Activated CD4-positive, alpha-beta memory T cell treated with anti-CD3 and anti-CD28 coated beads, Interleukin-2, amount 10 ng/mL, durations not matched to agents 7 days and 5 days (primary cell): ENCODE measurements around the gene PIK3R2. TPM values are rescaled to one million over a fixed set of nuclear protein-coding genes. Genes with fewer than 3 reads are reported as not detected.
"Not testable (repeated sequence)": the region's sequence is repeated elsewhere in the genome, so short reads cannot be mapped to it uniquely, and the experiment has no call there.

Experiments
- CTCF ChIA-PET: fragments of 350-600 bp; sonication (Branson Sonifier 250); formaldehyde crosslinking; loops from one replicate; lab custom pipeline; 2021; ENCODE audit warnings: antibody characterized with exemption, inconsistent platforms; lab: Charles Lee
- POLR2A ChIA-PET: fragments of 350-600 bp; sonication (Branson Sonifier 250); formaldehyde crosslinking; loops from one replicate; lab custom pipeline; 2021; ENCODE audit warnings: antibody characterized with exemption; lab: Charles Lee
- DNase-seq: peaks from one replicate; pipeline ENCODE4 v3.0.0-alpha.2; 2020
- H3K27ac Mint-ChIP-seq: one replicate; pipeline ENCODE4 v1.8.0; 2021; ENCODE audit warnings: mild to moderate bottlenecking, mixed read lengths
- H3K27me3 Mint-ChIP-seq: one replicate; pipeline ENCODE4 v1.8.0; 2021; ENCODE audit warnings: mixed read lengths
- H3K36me3 Mint-ChIP-seq: one replicate; pipeline ENCODE4 v1.8.0; 2021; ENCODE audit warnings: low read depth, mixed read lengths
- H3K4me1 Mint-ChIP-seq: one replicate; pipeline ENCODE4 v1.8.0; 2021; ENCODE audit warnings: mixed read lengths
- H3K4me3 Mint-ChIP-seq: one replicate; pipeline ENCODE4 v1.8.0; 2021; ENCODE audit warnings: mild to moderate bottlenecking, mixed read lengths
- H3K9me3 Mint-ChIP-seq: one replicate; pipeline ENCODE4 v1.8.0; 2021; ENCODE audit warnings: mixed read lengths
- total RNA-seq, 2 experiments: library from RNA; stranded (reverse); gene quantifications; one replicate each; pipeline ENCODE4 v1.2.3, GENCODE V29; 2021

The PIK3R2 gene
- total RNA-seq = 10 to 100 TPM; 10.9 to 11.3 TPM

DNA sequence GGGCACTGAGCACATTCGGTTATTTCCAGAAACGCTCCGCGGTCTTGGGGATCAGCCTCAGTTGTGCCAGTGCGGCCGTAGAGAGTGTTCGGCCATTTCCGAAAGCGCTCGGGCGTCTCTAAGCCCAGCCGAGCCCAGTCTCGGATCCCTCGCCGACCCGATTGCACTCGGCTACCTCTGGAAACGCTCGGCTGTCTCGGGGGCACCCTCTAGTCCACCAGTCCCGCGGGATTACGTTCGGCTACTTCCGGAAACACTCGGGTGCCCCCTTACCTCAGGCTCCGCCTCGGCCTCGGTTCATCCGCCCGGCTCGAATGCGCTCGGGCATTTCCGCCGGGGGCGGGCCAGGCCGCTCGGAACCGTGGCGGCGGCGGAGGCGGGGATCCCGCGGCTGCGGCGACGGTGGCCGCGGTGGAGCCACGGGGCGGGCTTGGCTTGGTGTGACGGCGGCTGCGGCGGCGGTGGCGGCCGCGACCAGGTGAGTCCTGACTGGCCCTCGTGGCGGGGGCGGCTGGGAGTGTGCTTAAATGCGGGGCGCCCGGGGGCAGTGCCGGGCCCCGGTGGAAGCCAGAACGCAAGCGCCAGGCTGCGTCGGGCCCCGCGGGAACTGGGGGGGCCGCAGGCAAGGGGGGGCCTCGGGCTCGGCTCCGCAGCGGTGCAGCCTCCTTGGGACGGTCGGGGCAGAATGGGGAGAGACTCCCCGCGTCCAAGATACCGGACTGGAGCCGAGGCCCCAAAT lies at the start of gene PIK3R2:
TSS of gene PIK3R2 (plus strand) at position 347 of the 739 bp plus-strand sequence. CDS start 2,717 bp downstream, outside the sequence.
- no peaks in the 10 kb centered on the region for H3K9me3 Mint-ChIP-seq
- CTCF ChIA-PET = interaction anchor here (0.7 to 2.2 kb wide), 11 partner anchors 9 to 220 kb away, joined by 3 to 23 read pairs (median 5); partner anchors contain the start of genes CCDC124, IL12RB1 and LSM4
- no peaks in the 10 kb centered on the region for H3K27me3 Mint-ChIP-seq

DNA sequence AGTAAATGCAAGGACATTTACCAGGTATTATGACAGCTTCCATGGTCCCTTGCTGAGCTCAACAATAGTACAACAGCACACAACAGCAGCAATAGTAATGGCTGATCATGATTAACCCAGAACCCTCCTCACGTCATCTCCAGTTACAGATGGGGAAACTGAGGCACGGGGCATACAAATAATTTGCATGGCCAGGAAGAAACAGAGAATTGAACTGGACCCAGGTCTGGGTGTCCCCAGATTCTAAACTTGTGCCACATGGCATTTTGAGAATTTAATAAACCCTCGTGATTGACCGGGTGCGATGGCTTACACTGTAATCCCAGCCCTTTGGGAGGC lies 48.2 kb upstream of the PIK3R2 start:
- H3K4me1 Mint-ChIP-seq = peaks cover 22% of the 10 kb centered on the region
- H3K4me3 Mint-ChIP-seq = peak overlapping the region; percentile 51
- POLR2A ChIA-PET = interaction anchor here (0.7 to 1.0 kb wide), 2 partner anchors 18 to 53 kb away, joined by 3 read pairs; partner anchors contain the start of gene IL12RB1

More for the DNA sequence above, at the start of gene PIK3R2:
- H3K27ac Mint-ChIP-seq = peak within 1 kb of the TSS; percentile 98
- POLR2A ChIA-PET = interaction anchor here (0.7 to 2.4 kb wide), 13 partner anchors 8 to 264 kb away, joined by 3 to 28 read pairs (median 3); partner anchors contain the start of genes IL12RB1, JUND, MPV17L2 and RAB3A
- H3K4me1 Mint-ChIP-seq = peaks cover 42% of the 10 kb centered on the region
- peak within 1 kb of the TSS; percentile 77 for H3K4me3 Mint-ChIP-seq
- peaks cover 15% of the 10 kb centered on the region for H3K36me3 Mint-ChIP-seq
- DNase-seq = peak; percentile 100

DNA sequence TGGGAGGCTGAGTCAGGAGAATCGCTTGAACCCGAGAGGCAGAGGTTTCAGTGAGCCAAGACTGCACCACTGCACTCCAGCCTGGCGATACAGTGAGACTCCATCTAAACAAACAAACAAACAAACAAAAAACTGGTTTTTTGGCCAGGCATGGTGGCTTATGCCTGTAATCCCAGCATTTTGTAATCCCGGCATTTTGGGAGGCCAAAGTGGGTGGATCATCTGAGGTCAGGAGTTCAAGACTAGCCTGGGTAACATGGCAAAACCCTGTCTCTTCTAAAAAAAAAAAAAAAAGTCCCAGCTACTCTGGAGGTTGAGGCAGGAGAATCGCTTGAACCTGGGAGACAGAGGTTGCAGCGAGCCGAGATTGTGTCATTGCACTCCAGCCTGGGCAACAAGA lies 47.7 kb upstream of the PIK3R2 start:
- H3K27me3 Mint-ChIP-seq, H3K4me3 Mint-ChIP-seq, H3K36me3 Mint-ChIP-seq, POLR2A ChIA-PET, H3K27ac Mint-ChIP-seq, H3K9me3 Mint-ChIP-seq, DNase-seq: not testable (repeated sequence)
- H3K4me1 Mint-ChIP-seq = peaks cover 21% of the 10 kb centered on the region
- CTCF ChIA-PET = interaction anchor here (1.4 kb wide), 2 partner anchors 8 to 14 kb away, joined by 3 to 6 read pairs; no protein-coding TSS in a partner anchor

More for the DNA sequence above, 48.2 kb upstream of the PIK3R2 start:
- no peak for DNase-seq
- H3K9me3 Mint-ChIP-seq = no peaks in the 10 kb centered on the region
- no peak overlapping the region for H3K27ac Mint-ChIP-seq
- CTCF ChIA-PET = interaction anchor here (1.4 kb wide), 2 partner anchors 8 to 13 kb away, joined by 3 to 6 read pairs; no protein-coding TSS in a partner anchor
- peaks cover 7% of the 10 kb centered on the region for H3K27me3 Mint-ChIP-seq
- H3K36me3 Mint-ChIP-seq = no peaks in the 10 kb centered on the region

DNA sequence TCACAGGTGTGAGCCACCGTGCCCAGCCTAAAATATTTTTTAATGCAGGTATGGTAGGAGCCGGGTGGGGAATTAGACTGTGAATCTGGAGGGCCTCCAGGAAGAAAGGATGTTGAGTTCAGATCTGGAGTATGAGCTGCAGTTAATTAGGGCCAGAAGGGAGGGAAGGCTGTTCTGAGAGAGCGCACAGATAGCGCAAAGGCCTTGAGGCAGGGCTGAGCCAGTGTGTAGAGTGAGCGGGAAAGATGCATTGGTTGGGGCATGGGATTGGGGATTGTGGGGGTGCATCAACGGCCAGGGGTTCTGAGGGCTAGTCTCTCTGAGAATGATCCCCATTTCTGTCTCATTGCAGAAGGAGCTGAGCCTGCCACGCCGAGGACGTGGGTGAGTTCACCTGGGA lies 45.7 kb upstream of the PIK3R2 start:
- POLR2A ChIA-PET = interaction anchor here (1.3 kb wide), 1 partner anchor 12 kb away, joined by 3 read pairs; no protein-coding TSS in a partner anchor
- no peaks in the 10 kb centered on the region for H3K36me3 Mint-ChIP-seq
- peaks cover 7% of the 10 kb centered on the region for H3K27me3 Mint-ChIP-seq
- H3K9me3 Mint-ChIP-seq = no peaks in the 10 kb centered on the region
- no peak for DNase-seq
- peaks cover 30% of the 10 kb centered on the region for H3K4me1 Mint-ChIP-seq
- H3K4me3 Mint-ChIP-seq = no peak overlapping the region
- no peak overlapping the region for H3K27ac Mint-ChIP-seq
- CTCF ChIA-PET = interaction anchor here (5.3 kb wide), 1 partner anchor 16 kb away, joined by 24 read pairs; no protein-coding TSS in a partner anchor

DNA sequence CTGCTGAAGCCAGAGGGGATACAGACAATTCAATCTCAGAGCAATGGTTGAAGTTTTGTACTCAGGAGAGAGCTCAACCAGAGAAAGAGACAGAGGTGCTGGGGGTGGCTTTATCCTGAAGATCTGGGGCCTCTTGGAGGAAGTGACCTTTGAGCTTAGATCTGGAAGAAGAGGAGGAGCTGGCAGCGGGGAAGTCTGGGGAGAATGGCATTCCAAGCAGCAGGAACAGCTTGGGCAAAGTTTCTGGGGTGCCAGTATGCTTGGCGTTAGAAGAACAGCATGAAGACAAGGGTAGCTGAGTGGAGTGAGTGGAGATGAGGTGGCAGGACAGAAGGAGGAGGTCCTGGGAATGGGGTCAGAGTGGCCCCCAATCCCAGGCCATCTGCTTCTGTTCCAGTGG lies 44.1 kb upstream of the PIK3R2 start:
- peaks cover 33% of the 10 kb centered on the region for H3K4me1 Mint-ChIP-seq
- DNase-seq = no peak
- POLR2A ChIA-PET = interaction anchor here (2.3 to 2.8 kb wide), 3 partner anchors 11 to 23 kb away, joined by 7 to 10 read pairs (median 8); partner anchors contain the start of genes IL12RB1 and MAST3
- H3K4me3 Mint-ChIP-seq = peak overlapping the region; percentile 67
- peaks cover 7% of the 10 kb centered on the region for H3K27me3 Mint-ChIP-seq
- H3K9me3 Mint-ChIP-seq = no peaks in the 10 kb centered on the region
- CTCF ChIA-PET = interaction anchor here (1.2 to 5.3 kb wide), 5 partner anchors 9 to 303 kb away, joined by 3 to 24 read pairs (median 3); no protein-coding TSS in a partner anchor
- no peak overlapping the region for H3K27ac Mint-ChIP-seq
- H3K36me3 Mint-ChIP-seq = no peaks in the 10 kb centered on the region

DNA sequence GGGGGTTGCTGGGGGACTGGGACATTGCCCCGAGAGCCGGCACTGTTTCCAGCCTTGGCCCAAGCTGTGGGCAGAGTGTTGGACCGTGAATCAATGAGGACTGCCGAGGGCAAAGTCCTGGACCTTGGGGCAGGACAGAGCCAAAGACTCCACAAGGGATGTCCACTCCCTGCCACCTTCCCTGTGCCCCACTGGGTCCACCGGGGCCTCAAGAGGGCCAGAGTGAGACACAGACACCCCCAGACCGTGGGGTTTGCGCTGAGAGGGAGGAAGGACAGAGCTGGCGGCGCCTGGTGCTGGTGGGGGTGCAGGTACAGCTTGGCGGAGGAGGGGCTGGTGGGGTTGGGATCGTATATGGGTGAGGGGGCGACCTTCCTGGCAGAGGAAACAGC lies 43.6 kb upstream of the PIK3R2 start:
- Mint-ChIP-seq H3K4me3 (peak overlapping the region; percentile 67), H3K27me3 (peaks cover 7% of the 10 kb centered on the region), H3K27ac (no peak overlapping the region), H3K36me3 (no peaks in the 10 kb centered on the region), H3K9me3 (no peaks in the 10 kb centered on the region), H3K4me1 (peaks cover 31% of the 10 kb centered on the region)
- CTCF ChIA-PET = interaction anchor here (0.6 to 5.3 kb wide), 7 partner anchors 9 to 660 kb away, joined by 3 to 24 read pairs (median 3); no protein-coding TSS in a partner anchor
- POLR2A ChIA-PET = interaction anchor here (1.2 to 2.8 kb wide), 5 partner anchors 12 to 58 kb away, joined by 4 to 10 read pairs (median 7); partner anchors contain the start of genes IL12RB1 and MAST3
- DNase-seq = no peak

DNA sequence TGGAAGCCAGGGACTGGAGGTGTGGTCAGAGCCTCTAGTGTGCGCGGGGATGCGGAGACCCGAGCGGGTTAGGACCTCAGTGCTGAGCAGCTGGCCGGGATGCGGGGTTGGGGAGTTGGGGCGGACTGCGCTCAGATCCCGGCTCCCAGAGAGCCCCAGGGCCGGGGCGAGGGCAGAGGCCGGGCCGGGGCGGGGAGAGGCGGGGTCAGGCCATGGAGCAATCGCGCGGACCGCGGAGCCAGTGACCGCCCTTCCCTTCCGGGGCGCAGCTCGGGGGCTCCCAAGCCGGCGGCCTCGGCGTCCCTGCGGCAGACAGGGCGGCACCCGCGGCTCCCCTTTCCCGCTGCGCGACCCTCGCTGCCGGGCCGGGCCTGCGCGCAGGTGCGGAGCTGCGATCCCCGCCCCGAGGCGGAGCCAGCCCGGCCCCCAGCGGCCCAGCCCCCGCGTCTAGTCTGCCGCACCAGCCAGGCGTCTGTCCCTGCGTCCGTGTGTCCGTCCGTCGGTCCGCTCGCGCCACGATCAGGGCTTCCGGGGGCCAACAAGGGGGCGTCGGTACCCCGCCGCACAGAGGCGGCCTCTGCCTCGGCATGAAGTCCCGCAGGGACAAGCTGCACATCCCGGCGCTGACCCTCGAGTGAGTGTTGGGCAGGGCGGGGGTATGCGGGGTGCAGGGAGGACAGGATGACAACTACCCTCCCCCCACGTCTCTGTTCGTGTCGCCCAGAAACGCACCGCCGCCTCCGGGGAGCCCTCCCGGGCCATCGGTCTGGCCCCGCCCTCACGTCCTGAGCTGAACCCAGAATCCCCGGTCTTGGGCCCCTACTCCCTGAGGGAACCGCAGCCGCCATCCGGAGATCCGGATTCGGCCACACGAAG lies 43.0 kb upstream of the PIK3R2 start:
- ChIA-PET POLR2A (interaction anchor here (0.5 to 2.8 kb wide), 6 partner anchors 12 to 102 kb away, joined by 3 to 10 read pairs (median 6); partner anchors contain the start of genes ARRDC2, IL12RB1 and MAST3), CTCF (interaction anchor here (0.6 to 5.3 kb wide), 9 partner anchors 8 to 661 kb away, joined by 3 to 24 read pairs (median 5); partner anchors contain the start of gene MAST3)
- H3K27ac Mint-ChIP-seq = no peak overlapping the region
- peaks cover 26% of the 10 kb centered on the region for H3K4me1 Mint-ChIP-seq
- peak; percentile 57 for DNase-seq
- peak overlapping the region; percentile 69 for H3K4me3 Mint-ChIP-seq
- H3K36me3 Mint-ChIP-seq = no peaks in the 10 kb centered on the region
- H3K27me3 Mint-ChIP-seq = peaks cover 6% of the 10 kb centered on the region
- H3K9me3 Mint-ChIP-seq = no peaks in the 10 kb centered on the region

DNA sequence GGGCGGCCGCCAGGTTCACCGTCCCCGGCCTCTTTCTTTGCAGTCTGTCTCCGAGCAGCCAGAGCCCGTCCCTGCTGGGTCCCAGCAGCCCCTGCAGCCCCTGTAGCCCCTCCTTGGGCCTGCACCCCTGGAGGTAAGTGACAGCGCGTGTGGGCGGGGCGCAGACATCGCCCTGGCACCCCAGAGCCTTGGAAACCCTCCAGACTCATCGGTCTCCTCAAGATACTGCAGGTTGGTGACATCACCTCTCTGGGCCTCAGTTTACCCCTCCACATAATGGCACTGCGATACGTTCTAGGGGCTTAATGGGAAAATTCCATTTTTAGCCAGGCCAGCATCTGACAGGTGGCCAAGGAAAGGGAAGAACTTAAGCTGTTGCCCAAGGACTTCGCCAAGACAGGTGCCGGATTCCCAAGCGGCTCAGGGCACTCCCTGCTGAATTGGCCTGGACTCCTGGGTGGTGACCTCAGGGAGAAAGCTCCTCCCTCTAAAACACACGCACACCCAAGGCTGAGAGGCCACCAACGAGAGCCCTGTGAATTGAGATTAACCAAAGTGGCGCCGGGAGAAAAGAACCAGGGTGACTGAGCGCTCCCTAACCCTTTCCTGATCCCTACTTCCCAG lies 42.2 kb upstream of the PIK3R2 start:
- H3K4me3 Mint-ChIP-seq = peak overlapping the region; percentile 69
- H3K27me3 Mint-ChIP-seq = peaks cover 6% of the 10 kb centered on the region
- no peak for DNase-seq
- CTCF ChIA-PET = interaction anchor here (0.6 to 5.3 kb wide), 12 partner anchors 11 to 93 kb away, joined by 3 to 24 read pairs (median 4); partner anchors contain the start of genes IL12RB1, MAST3 and RAB3A
- no peak overlapping the region for H3K27ac Mint-ChIP-seq
- POLR2A ChIA-PET = interaction anchor here (0.5 to 2.8 kb wide), 7 partner anchors 13 to 102 kb away, joined by 3 to 10 read pairs (median 5); partner anchors contain the start of genes ARRDC2, IL12RB1, MAST3 and PIK3R2
- H3K4me1 Mint-ChIP-seq = peaks cover 27% of the 10 kb centered on the region
- H3K9me3 Mint-ChIP-seq = no peaks in the 10 kb centered on the region
- no peaks in the 10 kb centered on the region for H3K36me3 Mint-ChIP-seq

DNA sequence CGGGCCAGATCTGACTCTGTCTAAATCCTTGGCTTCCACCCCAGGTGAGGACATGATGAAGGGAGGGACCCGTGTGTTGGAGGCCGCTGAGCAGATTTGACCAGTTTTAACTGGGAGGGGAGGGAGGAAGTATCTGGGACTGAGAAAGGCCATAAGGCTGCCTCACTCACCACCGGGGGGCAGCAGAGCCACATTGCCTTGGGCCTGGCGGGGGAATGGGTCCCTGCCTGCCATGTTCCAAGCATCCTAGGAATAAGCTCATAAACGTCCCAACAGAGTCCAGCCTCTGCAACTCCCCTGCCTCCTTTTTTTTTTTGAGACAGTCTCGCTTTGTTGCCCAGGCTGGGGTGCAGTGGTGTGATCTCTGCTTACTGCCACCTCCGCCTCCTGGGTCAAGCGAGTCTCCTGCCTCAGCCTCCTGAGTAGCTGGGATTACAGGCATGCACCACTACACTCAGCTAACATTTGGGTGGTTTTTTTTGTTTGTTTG lies 39.9 kb upstream of the PIK3R2 start:
- POLR2A ChIA-PET = interaction anchor here (0.6 to 1.0 kb wide), 2 partner anchors 39 to 141 kb away, joined by 3 read pairs; partner anchors contain the start of gene PIK3R2
- Mint-ChIP-seq H3K4me3 (no peak overlapping the region), H3K36me3 (no peaks in the 10 kb centered on the region), H3K27me3 (peaks cover 6% of the 10 kb centered on the region), H3K27ac (no peak overlapping the region), H3K4me1 (peaks cover 33% of the 10 kb centered on the region), H3K9me3 (no peaks in the 10 kb centered on the region)
- CTCF ChIA-PET = interaction anchor here (0.6 to 2.4 kb wide), 29 partner anchors 9 to 444 kb away, joined by 3 to 27 read pairs (median 4); partner anchors contain the start of genes IFI30, IL12RB1, MAST3 and MPV17L2
- peak; percentile 84 for DNase-seq

DNA sequence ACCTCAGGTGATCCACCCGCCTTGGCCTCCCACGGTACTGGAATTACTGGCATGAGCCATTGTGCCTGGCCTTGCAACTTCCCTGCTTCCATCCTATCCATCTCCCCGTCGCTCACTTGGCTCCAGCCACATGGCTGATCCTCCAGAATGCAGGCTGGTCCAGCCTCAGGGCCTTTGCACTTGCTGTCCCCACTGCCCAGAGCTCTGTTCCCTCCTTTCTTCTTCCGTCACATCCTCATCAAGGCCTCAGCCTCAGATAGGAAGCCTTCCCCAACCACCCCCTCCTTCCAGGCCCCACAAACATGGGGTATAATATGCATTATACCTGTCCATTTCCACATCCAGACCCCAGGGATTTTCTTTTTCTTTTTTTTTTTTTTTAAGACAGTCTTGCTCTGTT lies 39.1 kb upstream of the PIK3R2 start:
- ChIA-PET CTCF (interaction anchor here (0.7 to 2.4 kb wide), 15 partner anchors 14 to 383 kb away, joined by 3 to 27 read pairs (median 5); partner anchors contain the start of genes IFI30, IL12RB1 and PIK3R2), POLR2A (interaction anchor here (1.0 kb wide), 2 partner anchors 27 to 140 kb away, joined by 3 read pairs; no protein-coding TSS in a partner anchor)
- Mint-ChIP-seq H3K9me3 (no peaks in the 10 kb centered on the region), H3K4me3 (no peak overlapping the region), H3K36me3 (no peaks in the 10 kb centered on the region), H3K27ac (no peak overlapping the region), H3K4me1 (peaks cover 34% of the 10 kb centered on the region), H3K27me3 (peaks cover 3% of the 10 kb centered on the region)
- no peak for DNase-seq

DNA sequence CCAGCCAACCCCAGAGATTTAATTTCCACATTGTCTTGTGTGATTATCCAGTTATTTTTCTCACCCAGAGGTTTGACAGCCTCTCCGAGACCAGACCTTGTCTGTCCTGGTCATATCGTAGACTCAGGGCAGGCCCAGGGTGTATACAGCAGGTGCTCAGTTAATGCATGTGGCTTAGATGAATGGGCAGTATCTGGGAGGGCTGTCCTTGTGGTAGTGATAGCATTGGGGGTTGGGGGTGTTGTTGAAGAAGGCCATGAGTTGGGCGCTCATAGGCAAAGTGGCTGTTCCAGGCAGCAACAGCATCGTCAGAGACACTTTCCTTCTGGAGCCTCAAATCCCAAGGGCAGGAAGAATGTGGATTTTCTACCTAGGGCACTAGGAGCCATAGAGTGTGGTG lies 38.5 kb upstream of the PIK3R2 start:
- Mint-ChIP-seq H3K9me3 (no peaks in the 10 kb centered on the region), H3K27me3 (no peaks in the 10 kb centered on the region), H3K4me3 (no peak overlapping the region), H3K4me1 (peaks cover 36% of the 10 kb centered on the region), H3K36me3 (no peaks in the 10 kb centered on the region), H3K27ac (no peak overlapping the region)
- ChIA-PET CTCF (interaction anchor here (2.4 kb wide), 1 partner anchor 37 kb away, joined by 23 read pairs; the partner anchor contains the start of gene PIK3R2), POLR2A (interaction anchor here (1.0 kb wide), 1 partner anchor 27 kb away, joined by 3 read pairs; no protein-coding TSS in a partner anchor)
- DNase-seq = no peak
